ENCODE measurements around the gene TDO2.
A peak's percentile ranks its signal among the peaks of the same experiment; 100 is the strongest.

TDO2 gene

DNA sequence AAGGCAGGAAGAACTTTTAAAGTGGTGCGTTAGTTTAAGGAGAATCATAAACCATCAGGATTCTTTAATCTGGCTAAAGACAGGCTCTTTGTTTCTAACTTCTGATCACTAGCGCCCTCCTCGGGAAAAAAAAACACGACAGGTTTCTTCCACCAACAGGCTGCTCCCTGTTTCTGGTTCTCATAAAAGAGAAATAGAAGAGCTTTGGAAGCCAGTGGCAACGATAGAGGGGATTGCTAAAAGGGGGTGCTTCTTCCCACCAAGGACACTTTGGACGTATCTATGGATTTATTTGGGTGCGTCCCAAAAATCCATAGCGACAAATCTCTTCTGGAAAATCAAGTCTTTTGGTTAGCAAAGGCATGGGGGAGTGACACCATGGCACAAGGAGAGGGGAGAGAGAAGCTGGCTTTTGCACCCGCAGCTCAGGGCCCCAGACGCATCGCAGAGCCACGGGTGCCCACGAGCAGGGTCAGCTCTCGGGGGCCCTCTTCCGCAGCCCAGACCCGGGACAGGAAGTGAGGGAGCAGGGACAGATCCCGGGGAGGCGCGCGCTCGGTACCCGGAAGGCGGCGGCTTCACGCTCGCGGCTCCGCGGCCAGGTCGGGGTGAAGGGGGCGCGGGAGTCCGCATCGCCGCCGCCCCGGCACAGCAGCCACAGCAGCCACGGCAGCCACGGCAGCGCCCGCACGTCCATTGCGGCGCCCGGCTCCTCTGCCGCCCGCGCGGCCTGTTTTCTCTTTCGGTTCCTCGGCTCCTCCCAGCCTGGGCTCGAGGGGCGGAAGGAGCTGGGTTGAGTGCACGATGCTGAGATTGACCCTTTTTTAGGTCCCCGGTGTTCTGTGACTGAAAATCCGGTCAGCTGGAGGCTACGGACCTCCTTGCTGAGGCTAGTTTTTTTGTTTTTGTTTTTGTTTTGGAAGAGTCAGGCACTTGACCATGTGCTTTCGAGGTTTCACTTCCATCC lies 49.9 kb downstream of the TDO2 start, which contains the start of gene CTSO:
Gene CTSO (minus strand): TSS at position 716 of the 967 bp plus-strand sequence. CDS start 19 bp downstream, at position 697.
- peak; percentile 28 to 86 (median 68) for DNase-seq

- peak in 1 of 56 donors; percentile 21 for DNase-seq
These were observed 50.7 kb downstream of the TDO2 start for GRCh38 chr4:155954118-155954685.

GRCh38 chr4:155954939-155955338 lies 51.4 kb downstream of the TDO2 start:
- DNase-seq: no peak

- DNase-seq: no peak
These were observed 53.0 kb downstream of the TDO2 start for GRCh38 chr4:155956461-155956860.

GRCh38 chr4:155959417-155959816 lies 55.9 kb downstream of the TDO2 start:
- DNase-seq: no peak

GRCh38 chr4:155960522-155960921 lies 57.0 kb downstream of the TDO2 start:
- DNase-seq: peak in 1 of 56 donors; percentile 7

DNA sequence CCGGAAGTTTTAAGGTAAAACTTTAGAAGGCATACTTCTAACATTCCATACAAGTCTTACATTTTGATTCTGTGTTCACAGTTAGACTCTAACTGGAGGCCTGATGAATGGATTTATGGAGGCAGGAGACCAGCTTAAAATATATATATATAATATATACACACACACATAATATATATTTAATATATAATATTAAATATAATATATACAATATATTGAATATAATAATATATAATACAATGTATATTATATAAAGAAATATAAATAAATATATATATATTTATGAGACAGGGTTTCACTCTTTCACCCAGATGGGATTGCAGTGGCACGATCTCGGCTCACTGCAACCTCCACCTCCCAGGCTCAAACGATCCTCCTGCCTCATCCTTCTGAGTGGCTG lies 58.1 kb downstream of the TDO2 start:
- no peak for DNase-seq

DNA sequence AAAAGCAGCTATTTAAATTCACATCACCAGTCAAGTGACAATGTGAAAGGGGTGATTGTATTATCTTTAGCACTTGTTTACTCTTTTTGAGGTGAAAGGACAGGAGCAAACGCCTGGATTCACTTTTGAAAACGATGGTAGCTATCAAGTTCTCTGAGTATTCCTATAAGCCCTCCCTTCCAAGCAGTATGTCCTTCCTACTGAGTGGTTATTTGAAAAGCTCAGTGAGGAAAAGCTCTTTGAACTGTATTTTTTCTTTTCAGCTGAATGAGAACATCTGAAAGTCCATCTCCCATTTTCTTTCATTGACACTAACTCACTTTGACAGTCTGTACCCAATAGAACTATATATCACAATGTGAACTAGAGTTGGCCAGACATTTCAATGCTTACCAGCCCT lies 59.3 kb downstream of the TDO2 start:
- no peak for DNase-seq

DNA sequence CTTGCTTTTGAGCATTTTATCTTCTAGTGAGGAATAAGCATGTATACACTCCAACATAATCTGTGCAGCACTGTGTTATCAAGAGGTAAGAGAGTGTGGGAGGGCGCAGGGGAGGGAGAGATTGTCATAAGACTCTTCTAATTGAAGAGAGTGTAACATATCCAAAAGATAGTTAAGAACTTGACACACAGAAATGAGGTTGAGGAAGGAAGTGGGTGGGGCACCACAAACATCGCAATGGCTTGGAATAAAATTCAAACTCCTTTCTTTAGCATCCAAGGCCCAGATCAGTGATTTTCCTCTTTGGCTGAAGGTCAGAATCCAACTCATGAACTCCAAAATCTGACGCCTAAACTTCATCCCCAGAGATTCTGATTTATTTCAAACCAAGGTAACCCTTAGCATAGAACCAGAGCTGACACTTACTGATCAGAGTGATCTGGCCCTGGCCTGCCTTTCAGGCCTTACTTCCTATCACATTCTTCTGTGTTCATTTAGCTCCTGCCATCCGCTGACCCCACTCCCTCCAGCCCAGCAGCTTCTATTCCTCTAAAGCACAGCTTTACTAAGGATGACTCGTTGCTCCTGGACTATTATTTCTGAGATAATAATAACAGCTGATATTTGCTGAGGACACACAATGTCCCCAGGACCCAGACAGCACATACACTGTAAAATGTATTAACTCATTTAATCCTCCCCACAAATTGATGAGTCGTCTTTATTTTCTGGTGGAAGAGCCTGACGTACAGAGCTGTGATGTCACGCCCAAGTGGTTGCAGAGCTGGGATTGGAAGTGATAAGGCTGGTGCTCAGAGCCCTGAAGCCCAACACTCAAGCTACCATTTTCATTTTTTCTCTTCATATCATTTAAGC lies 60.8 kb downstream of the TDO2 start:
- DNase-seq: no peak

- no peak for DNase-seq
These were observed 62.7 kb downstream of the TDO2 start for GRCh38 chr4:155966171-155966570.

GRCh38 chr4:155966731-155967395 lies 63.4 kb downstream of the TDO2 start:
- peak in 2 of 56 donors; percentile 5 to 26 for DNase-seq

Data from amygdala (tissue), 56 donors.